ENCODE data around the gene PECR. TPM values are rescaled to one million over a fixed set of nuclear protein-coding genes. Genes with fewer than 3 reads are reported as not detected.

Gene PECR
- total and polyA plus RNA-seq, 9 of the 15 experiments (the other 6 are each of a cell fraction or from before 2014, with no cell fraction given), result 1.1 to 10.3 (median 8.2) TPM

DNA sequence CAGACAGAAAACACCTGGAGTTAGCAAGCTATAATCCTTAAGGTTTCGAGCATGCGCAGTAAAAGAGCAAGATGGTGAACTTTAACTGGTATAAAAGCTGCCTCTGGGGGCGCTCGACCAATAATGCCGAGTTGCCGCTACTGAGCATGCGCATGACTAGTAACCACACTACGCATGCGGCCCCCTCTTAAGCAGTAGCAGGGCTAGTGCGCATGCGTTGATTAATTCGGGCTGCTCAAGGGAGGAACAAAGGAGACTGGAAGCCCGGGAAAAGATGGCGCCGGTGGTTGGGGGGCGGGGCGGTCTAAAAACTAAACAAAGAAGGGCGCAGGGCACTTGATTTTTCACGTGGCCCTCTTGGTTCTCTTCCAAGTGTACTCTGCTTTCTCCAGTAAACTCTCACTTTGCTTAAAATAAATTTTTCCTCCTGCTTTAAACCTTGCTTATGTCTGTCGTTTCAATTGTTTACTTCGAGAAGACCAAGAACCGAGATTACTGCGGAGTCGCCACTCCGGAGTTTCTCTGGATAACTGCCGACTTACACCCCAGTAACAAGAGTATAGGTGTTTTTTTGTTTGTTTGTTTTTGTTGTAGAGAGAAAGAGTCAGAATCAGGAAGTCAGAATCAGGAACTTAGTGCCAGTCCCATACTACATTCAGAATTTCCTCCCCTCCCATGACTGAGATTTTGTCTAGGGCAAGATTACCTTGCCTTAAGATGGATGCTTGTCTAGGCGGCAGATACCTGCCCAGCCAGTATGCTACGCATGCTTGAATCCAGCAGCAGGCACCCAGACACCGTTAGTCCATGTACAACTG, 33.3 kb upstream of the PECR start (continued):
- TF ChIP-seq, protein P1, sequence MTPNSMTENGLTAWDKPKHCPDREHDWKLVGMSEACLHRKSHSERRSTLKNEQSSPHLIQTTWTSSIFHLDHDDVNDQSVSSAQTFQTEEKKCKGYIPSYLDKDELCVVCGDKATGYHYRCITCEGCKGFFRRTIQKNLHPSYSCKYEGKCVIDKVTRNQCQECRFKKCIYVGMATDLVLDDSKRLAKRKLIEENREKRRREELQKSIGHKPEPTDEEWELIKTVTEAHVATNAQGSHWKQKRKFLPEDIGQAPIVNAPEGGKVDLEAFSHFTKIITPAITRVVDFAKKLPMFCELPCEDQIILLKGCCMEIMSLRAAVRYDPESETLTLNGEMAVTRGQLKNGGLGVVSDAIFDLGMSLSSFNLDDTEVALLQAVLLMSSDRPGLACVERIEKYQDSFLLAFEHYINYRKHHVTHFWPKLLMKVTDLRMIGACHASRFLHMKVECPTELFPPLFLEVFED (CRISPR knock-in tag; conservative IDR thresholded peaks at IDR 0.05), result no peak; the same call in 1 of the 2 replicates
- TF ChIP-seq GATA2 (CRISPR knock-in tag; IDR thresholded peaks at IDR 0.05), result no peak
- no peak for TF ChIP-seq ETV1 (tag; conservative IDR thresholded peaks at IDR 0.05; ENCODE audit: low read depth)
- TF ChIP-seq CBX5 (IDR thresholded peaks at IDR 0.05; ENCODE audit: borderline replicate concordance, low read depth), result no peak
- no peak for TF ChIP-seq NCOR1 (IDR thresholded peaks at IDR 0.05)
- TF ChIP-seq ARNT (IDR thresholded peaks at IDR 0.05), result no peak
- TF ChIP-seq, protein P2, sequence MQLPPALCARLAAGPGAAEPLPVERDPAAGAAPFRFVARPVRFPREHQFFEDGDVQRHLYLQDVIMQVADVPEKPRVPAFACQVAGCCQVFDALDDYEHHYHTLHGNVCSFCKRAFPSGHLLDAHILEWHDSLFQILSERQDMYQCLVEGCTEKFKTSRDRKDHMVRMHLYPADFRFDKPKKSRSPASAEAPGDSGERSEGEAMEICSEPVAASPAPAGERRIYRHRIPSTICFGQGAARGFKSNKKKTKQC (CRISPR knock-in tag; IDR thresholded peaks at IDR 0.05), result no peak
- TF ChIP-seq, protein P3, sequence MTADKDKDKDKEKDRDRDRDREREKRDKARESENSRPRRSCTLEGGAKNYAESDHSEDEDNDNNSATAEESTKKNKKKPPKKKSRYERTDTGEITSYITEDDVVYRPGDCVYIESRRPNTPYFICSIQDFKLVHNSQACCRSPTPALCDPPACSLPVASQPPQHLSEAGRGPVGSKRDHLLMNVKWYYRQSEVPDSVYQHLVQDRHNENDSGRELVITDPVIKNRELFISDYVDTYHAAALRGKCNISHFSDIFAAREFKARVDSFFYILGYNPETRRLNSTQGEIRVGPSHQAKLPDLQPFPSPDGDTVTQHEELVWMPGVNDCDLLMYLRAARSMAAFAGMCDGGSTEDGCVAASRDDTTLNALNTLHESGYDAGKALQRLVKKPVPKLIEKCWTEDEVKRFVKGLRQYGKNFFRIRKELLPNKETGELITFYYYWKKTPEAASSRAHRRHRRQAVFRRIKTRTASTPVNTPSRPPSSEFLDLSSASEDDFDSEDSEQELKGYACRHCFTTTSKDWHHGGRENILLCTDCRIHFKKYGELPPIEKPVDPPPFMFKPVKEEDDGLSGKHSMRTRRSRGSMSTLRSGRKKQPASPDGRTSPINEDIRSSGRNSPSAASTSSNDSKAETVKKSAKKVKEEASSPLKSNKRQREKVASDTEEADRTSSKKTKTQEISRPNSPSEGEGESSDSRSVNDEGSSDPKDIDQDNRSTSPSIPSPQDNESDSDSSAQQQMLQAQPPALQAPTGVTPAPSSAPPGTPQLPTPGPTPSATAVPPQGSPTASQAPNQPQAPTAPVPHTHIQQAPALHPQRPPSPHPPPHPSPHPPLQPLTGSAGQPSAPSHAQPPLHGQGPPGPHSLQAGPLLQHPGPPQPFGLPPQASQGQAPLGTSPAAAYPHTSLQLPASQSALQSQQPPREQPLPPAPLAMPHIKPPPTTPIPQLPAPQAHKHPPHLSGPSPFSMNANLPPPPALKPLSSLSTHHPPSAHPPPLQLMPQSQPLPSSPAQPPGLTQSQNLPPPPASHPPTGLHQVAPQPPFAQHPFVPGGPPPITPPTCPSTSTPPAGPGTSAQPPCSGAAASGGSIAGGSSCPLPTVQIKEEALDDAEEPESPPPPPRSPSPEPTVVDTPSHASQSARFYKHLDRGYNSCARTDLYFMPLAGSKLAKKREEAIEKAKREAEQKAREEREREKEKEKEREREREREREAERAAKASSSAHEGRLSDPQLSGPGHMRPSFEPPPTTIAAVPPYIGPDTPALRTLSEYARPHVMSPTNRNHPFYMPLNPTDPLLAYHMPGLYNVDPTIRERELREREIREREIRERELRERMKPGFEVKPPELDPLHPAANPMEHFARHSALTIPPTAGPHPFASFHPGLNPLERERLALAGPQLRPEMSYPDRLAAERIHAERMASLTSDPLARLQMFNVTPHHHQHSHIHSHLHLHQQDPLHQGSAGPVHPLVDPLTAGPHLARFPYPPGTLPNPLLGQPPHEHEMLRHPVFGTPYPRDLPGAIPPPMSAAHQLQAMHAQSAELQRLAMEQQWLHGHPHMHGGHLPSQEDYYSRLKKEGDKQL (CRISPR knock-in tag; IDR thresholded peaks at IDR 0.05; ENCODE audit: borderline replicate concordance), result no peak
- TF ChIP-seq HDAC3 (IDR thresholded peaks at IDR 0.05; ENCODE audit: borderline replicate concordance, partially characterized antibody), result no peak
- TF ChIP-seq, protein P4, sequence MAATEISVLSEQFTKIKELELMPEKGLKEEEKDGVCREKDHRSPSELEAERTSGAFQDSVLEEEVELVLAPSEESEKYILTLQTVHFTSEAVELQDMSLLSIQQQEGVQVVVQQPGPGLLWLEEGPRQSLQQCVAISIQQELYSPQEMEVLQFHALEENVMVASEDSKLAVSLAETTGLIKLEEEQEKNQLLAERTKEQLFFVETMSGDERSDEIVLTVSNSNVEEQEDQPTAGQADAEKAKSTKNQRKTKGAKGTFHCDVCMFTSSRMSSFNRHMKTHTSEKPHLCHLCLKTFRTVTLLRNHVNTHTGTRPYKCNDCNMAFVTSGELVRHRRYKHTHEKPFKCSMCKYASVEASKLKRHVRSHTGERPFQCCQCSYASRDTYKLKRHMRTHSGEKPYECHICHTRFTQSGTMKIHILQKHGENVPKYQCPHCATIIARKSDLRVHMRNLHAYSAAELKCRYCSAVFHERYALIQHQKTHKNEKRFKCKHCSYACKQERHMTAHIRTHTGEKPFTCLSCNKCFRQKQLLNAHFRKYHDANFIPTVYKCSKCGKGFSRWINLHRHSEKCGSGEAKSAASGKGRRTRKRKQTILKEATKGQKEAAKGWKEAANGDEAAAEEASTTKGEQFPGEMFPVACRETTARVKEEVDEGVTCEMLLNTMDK (IDR thresholded peaks at IDR 0.05; ENCODE audit: borderline replicate concordance, insufficient read depth, low read depth, low read length, poor library complexity, severe bottlenecking), result peak; percentile 67
- TF ChIP-seq KDM5B (IDR thresholded peaks at IDR 0.05; ENCODE audit: insufficient replicate concordance, low read depth, low read length), result no peak
- no peak for TF ChIP-seq CBFB (CRISPR knock-in tag; IDR thresholded peaks at IDR 0.05)
- TF ChIP-seq KLF13 (tag; IDR thresholded peaks at IDR 0.05; ENCODE audit: borderline replicate concordance, low read depth), result peak; percentile 80
- TF ChIP-seq ZNF253 (CRISPR knock-in tag; conservative IDR thresholded peaks at IDR 0.05), result no peak
- TF ChIP-seq, protein P5, sequence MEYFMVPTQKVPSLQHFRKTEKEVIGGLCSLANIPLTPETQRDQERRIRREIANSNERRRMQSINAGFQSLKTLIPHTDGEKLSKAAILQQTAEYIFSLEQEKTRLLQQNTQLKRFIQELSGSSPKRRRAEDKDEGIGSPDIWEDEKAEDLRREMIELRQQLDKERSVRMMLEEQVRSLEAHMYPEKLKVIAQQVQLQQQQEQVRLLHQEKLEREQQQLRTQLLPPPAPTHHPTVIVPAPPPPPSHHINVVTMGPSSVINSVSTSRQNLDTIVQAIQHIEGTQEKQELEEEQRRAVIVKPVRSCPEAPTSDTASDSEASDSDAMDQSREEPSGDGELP (CRISPR knock-in tag; IDR thresholded peaks at IDR 0.05; ENCODE audit: borderline replicate concordance), result no peak; the same call in 1 of the 2 replicates
- no peak for TF ChIP-seq PURB (CRISPR knock-in tag; IDR thresholded peaks at IDR 0.05; ENCODE audit: low read depth)
